Measurements from ENCODE around the gene DIO2.

The DIO2 gene
- total RNA-seq = 0 to 0.09 reads per million in 2 experiments

- no peak for DNase-seq (ENCODE audit: low read depth)
Observed at GRCh38 chr14:80211153-80212022, at the start of gene DIO2. Gene DIO2, minus strand, starts transcription at chr14:80211504. Its CDS starts 32 bp downstream, at chr14:80211472.

- DNase-seq (ENCODE audit: low read depth) = no peak
Observed at GRCh38 chr14:80260645-80261044, 49.3 kb upstream of the DIO2 start.

- no peak for DNase-seq (ENCODE audit: low read depth)
Observed at GRCh38 chr14:80239631-80240030, 28.3 kb upstream of the DIO2 start.

GRCh38 chr14:80237143-80237542, 25.8 kb upstream of the DIO2 start:
- no peak for DNase-seq (ENCODE audit: low read depth)

- no peak for DNase-seq (ENCODE audit: low read depth)
Observed at GRCh38 chr14:80233470-80234089, 22.3 kb upstream of the DIO2 start.

- DNase-seq (ENCODE audit: low read depth) = no peak
Observed at GRCh38 chr14:80231702-80232101, 20.4 kb upstream of the DIO2 start.

- no peak for DNase-seq (ENCODE audit: low read depth)
Observed at GRCh38 chr14:80223696-80224465, 12.6 kb upstream of the DIO2 start.

GRCh38 chr14:80216818-80217217, 5.5 kb upstream of the DIO2 start:
- DNase-seq (ENCODE audit: low read depth) = no peak

GRCh38 chr14:80215756-80216581, 4.7 kb upstream of the DIO2 start:
- no peak for DNase-seq (ENCODE audit: low read depth)

GRCh38 chr14:80215081-80215480, 3.8 kb upstream of the DIO2 start:
- no peak for DNase-seq (ENCODE audit: low read depth)

- no peak for DNase-seq (ENCODE audit: low read depth)
Observed at GRCh38 chr14:80213602-80214001, 2.3 kb upstream of the DIO2 start.

- no peak for DNase-seq (ENCODE audit: low read depth)
Observed at GRCh38 chr14:80212023-80212397, 706 bp upstream of the DIO2 start.

GRCh38 chr14:80208461-80208860, 2.8 kb downstream of the DIO2 start:
- no peak for DNase-seq (ENCODE audit: low read depth)

- no peak for DNase-seq (ENCODE audit: low read depth)
Observed at GRCh38 chr14:80206351-80207080, 4.8 kb downstream of the DIO2 start.

- no peak for DNase-seq (ENCODE audit: low read depth)
Observed at GRCh38 chr14:80202888-80203562, 8.3 kb downstream of the DIO2 start.

GRCh38 chr14:80200093-80200492, 11.2 kb downstream of the DIO2 start:
- no peak for DNase-seq (ENCODE audit: low read depth)

GRCh38 chr14:80188571-80188970, 22.7 kb downstream of the DIO2 start:
- no peak for DNase-seq (ENCODE audit: low read depth)

- no peak for DNase-seq (ENCODE audit: low read depth)
Observed at GRCh38 chr14:80186301-80186800, 25.0 kb downstream of the DIO2 start.

GRCh38 chr14:80176893-80177292, 34.4 kb downstream of the DIO2 start:
- DNase-seq (ENCODE audit: low read depth) = no peak

GRCh38 chr14:80172375-80173051, 38.8 kb downstream of the DIO2 start:
- DNase-seq (ENCODE audit: low read depth) = no peak

Measured in T follicular helper cell (primary cell).